Caco-2 (cell line): ENCODE data around the gene FUBP1. TPM values are rescaled to one million over a fixed set of nuclear protein-coding genes. Genes with fewer than 3 reads are reported as not detected.

Experiments used
- BruUV-seq: library from RNA; stranded (reverse); fragments of 400-500 nt; replicated peaks from 2 replicates; lab custom pipeline; 2021; lab: Mats Ljungman, UMichigan
- CTCF ChIA-PET: fragments of 300-600 bp; sonication (Branson Sonifier 250); formaldehyde crosslinking; loops from one replicate; lab custom pipeline; 2022; ENCODE audit warnings: antibody characterized with exemption; lab: Charles Lee
- POLR2A ChIA-PET: fragments of 300-600 bp; sonication (Branson Sonifier 250); formaldehyde crosslinking; loops from one replicate; lab custom pipeline; 2022; ENCODE audit warnings: antibody characterized with exemption; lab: Charles Lee
- DNase-seq, 2 experiments: peaks; one replicate each; pipeline versions ENCODE4 v3.0.0 to v3.0.0-alpha.2; 2020 to 2022
- H3K27me3 ChIP-seq: replicated peaks from 2 replicates; pipeline ENCODE4 v1.6.0; 2011; ENCODE audit warnings: low read length; ENCODE audit not compliant: control insufficient read depth, insufficient read depth
- H3K36me3 ChIP-seq: 2 replicates; pipeline ENCODE4 v1.5.1; 2011; ENCODE audit warnings: low read length; ENCODE audit not compliant: control insufficient read depth, insufficient read depth
- H3K4me1 ChIP-seq: fragments of 250-450 bp; sonication (Bioruptor Pico); 2 replicates; pipeline ENCODE4 v1.5.1; 2020; ENCODE audit warnings: mild to moderate bottlenecking
- H3K4me3 ChIP-seq: 2 replicates; pipeline ENCODE4 v1.5.1; 2011; ENCODE audit warnings: low read depth, mild to moderate bottlenecking, control low read depth, low read length
- H3K9me3 ChIP-seq: fragments of 250-450 bp; sonication (Bioruptor Pico); 2 replicates; pipeline ENCODE4 v1.5.1; 2020; ENCODE audit warnings: mild to moderate bottlenecking, moderate library complexity
- H3K27ac Mint-ChIP-seq: one replicate; pipeline ENCODE4 v1.8.0; 2022; ENCODE audit warnings: mixed read lengths; ENCODE audit not compliant: unreplicated experiment
- H3K27me3 Mint-ChIP-seq: one replicate; pipeline ENCODE4 v1.8.0; 2022; ENCODE audit warnings: mixed read lengths; ENCODE audit not compliant: insufficient read depth, unreplicated experiment
- H3K36me3 Mint-ChIP-seq: one replicate; pipeline ENCODE4 v1.8.0; 2022; ENCODE audit warnings: mild to moderate bottlenecking, mixed read lengths; ENCODE audit not compliant: insufficient read depth, unreplicated experiment
- H3K4me1 Mint-ChIP-seq: one replicate; pipeline ENCODE4 v1.8.0; 2022; ENCODE audit warnings: low read depth, mixed read lengths; ENCODE audit not compliant: unreplicated experiment
- H3K4me3 Mint-ChIP-seq: one replicate; pipeline ENCODE4 v1.8.0; 2022; ENCODE audit warnings: mild to moderate bottlenecking, moderate library complexity, mixed read lengths; ENCODE audit not compliant: unreplicated experiment
- H3K9me3 Mint-ChIP-seq: one replicate; pipeline ENCODE4 v1.8.0; 2022; ENCODE audit warnings: mixed read lengths; ENCODE audit not compliant: unreplicated experiment
- intact Hi-C: fragments of 100-400 bp; cut with micrococcal nuclease; formaldehyde crosslinking; loops from one replicate; pipeline ENCODE4 v1.10.0; 2022; ENCODE audit not compliant: unreplicated experiment
- total RNA-seq: library from RNA; stranded (reverse); gene quantifications from 2 replicates; pipeline ENCODE4 v1.2.3, GENCODE V29; 2022
- TF ChIP-seq, protein P1 (sequence below), 2 experiments: fragments of 200-600 bp in 1 of 2; IDR thresholded peaks; 1 replicate in 1 of 2; 2 replicates in 1 of 2; pipeline versions ENCODE4 v1.5.1 to v1.8.0; 2011 to 2022; ENCODE audit warnings: antibody characterized with exemption in 1 of 2, control low read depth in 1 of 2, inconsistent platforms in 1 of 2, low read depth in 1 of 2, low read length in 1 of 2, mild to moderate bottlenecking in 1 of 2, moderate library complexity in 1 of 2; ENCODE audit not compliant: insufficient read depth in 1 of 2, severe bottlenecking in 1 of 2, unreplicated experiment in 1 of 2

Gene FUBP1
- total RNA-seq, 1 experiment from 2014 or later, result 90.1 TPM

DNA sequence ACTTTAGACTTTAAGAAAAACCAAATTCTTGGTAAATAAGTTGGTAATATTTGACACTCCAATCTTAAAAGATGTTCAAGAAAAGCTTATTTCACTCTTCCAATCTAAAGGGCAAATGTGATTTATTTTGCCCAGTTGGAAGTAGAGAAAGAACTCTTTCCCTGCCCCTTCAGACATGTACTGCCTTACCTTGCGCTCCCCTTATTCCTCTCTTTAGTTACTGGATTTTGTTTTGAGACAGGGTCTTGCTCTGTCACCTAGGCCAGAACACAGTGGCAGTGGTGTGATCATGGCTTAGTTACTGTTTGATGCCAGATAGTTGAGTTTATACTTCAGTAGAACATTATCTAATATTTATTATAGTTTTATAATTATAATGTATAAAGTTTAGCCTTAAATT, 27.5 kb downstream of the FUBP1 start:
- Mint-ChIP-seq H3K9me3 (no peaks in the 10 kb centered on the region), H3K4me3 (no peak overlapping the region), H3K4me1 (no peaks in the 10 kb centered on the region), H3K27ac (no peak overlapping the region), H3K36me3 (peaks cover 51% of the 10 kb centered on the region), H3K27me3 (no peaks in the 10 kb centered on the region)
- intact Hi-C loops, result no loop called here
- CTCF ChIA-PET, result no interaction called here
- H3K4me1 ChIP-seq, result no peaks in the 10 kb centered on the region
- POLR2A ChIA-PET, result no interaction called here
- no peaks in the 10 kb centered on the region for H3K9me3 ChIP-seq
- H3K4me3 ChIP-seq, result no peak overlapping the region
- no peaks in the 10 kb centered on the region for H3K36me3 ChIP-seq
- no peak for DNase-seq
- TF ChIP-seq, protein P1, sequence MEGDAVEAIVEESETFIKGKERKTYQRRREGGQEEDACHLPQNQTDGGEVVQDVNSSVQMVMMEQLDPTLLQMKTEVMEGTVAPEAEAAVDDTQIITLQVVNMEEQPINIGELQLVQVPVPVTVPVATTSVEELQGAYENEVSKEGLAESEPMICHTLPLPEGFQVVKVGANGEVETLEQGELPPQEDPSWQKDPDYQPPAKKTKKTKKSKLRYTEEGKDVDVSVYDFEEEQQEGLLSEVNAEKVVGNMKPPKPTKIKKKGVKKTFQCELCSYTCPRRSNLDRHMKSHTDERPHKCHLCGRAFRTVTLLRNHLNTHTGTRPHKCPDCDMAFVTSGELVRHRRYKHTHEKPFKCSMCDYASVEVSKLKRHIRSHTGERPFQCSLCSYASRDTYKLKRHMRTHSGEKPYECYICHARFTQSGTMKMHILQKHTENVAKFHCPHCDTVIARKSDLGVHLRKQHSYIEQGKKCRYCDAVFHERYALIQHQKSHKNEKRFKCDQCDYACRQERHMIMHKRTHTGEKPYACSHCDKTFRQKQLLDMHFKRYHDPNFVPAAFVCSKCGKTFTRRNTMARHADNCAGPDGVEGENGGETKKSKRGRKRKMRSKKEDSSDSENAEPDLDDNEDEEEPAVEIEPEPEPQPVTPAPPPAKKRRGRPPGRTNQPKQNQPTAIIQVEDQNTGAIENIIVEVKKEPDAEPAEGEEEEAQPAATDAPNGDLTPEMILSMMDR (IDR thresholded peaks at IDR 0.05; ENCODE audit: insufficient read depth in 1 of 2, low read depth in 1 of 2, low read length in 1 of 2, severe bottlenecking in 1 of 2, unreplicated experiment in 1 of 2), result no peak
- no peaks in the 10 kb centered on the region for H3K27me3 ChIP-seq
- no TSS peak for BruUV-seq

DNA sequence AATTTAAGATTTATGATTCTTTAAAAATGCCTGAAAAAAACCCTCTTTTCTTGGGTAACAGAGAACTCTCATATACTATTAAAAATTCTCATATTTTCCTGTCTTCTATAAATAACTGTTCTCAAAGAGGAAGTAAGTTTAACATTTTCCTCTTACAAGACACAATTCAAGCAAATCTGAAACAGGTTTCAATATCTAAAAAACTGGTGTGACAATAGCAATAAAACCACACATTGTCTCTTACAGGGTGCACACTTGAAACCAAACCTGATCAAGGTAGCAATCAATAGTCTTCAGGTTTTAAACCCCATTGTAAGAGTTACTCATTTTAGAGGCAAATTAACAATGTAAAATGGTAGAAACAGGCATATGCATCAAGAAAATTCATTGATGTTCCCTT, 28.0 kb downstream of the FUBP1 start:
- TF ChIP-seq, protein P1 (IDR thresholded peaks at IDR 0.05; ENCODE audit: insufficient read depth in 1 of 2, low read depth in 1 of 2, low read length in 1 of 2, severe bottlenecking in 1 of 2, unreplicated experiment in 1 of 2), result no peak
- H3K4me3 ChIP-seq, result no peak overlapping the region
- BruUV-seq, result no TSS peak
- DNase-seq, result no peak
- H3K27me3 ChIP-seq, result no peaks in the 10 kb centered on the region
- H3K9me3 Mint-ChIP-seq, result no peaks in the 10 kb centered on the region
- H3K4me3 Mint-ChIP-seq, result no peak overlapping the region
- H3K4me1 ChIP-seq, result no peaks in the 10 kb centered on the region
- ChIA-PET CTCF (no interaction called here), POLR2A (interaction anchor here (0.6 kb wide), 1 partner anchor 28 kb away, joined by 5 read pairs; no protein-coding TSS in a partner anchor)
- no peak overlapping the region for H3K27ac Mint-ChIP-seq
- intact Hi-C loops, result no loop called here
- H3K27me3 Mint-ChIP-seq, result no peaks in the 10 kb centered on the region
- H3K9me3 ChIP-seq, result no peaks in the 10 kb centered on the region
- no peaks in the 10 kb centered on the region for H3K36me3 ChIP-seq
- H3K4me1 Mint-ChIP-seq, result no peaks in the 10 kb centered on the region
- H3K36me3 Mint-ChIP-seq, result peaks cover 50% of the 10 kb centered on the region

DNA sequence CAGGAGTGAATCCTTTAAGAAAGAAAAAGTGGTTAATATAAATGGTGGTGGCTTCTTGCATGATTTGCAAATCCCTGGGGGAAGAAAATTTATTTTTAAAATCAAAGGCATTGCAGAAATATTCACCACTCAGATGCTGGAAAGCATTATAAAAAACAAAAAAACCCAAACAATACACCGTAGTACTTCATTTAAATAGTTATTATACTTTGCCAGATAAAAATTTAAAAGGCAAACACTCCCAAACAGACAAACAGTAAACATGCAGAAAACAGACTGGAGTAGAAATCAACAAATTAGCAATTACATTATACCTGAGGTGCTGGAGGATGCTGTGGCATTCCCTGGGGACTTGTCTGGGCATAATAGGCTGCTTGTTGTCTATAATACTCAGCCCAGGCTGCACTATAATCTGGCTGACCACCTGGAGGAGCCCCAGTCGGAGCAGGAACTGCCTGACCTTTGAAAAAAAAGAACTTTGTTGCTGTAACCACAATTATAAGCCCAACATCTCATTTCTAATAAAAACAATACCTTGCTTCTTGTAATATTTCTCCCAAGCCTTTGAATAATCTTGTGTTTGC, 29.9 kb downstream of the FUBP1 start:
- no peaks in the 10 kb centered on the region for H3K4me1 Mint-ChIP-seq
- H3K9me3 ChIP-seq, result no peaks in the 10 kb centered on the region
- peak in 1 of 2 experiments; percentile 7 for DNase-seq
- H3K27ac Mint-ChIP-seq, result no peak overlapping the region
- H3K4me1 ChIP-seq, result no peaks in the 10 kb centered on the region
- H3K4me3 Mint-ChIP-seq, result no peak overlapping the region
- POLR2A ChIA-PET, result no interaction called here
- H3K27me3 ChIP-seq, result no peaks in the 10 kb centered on the region
- no peak overlapping the region for H3K4me3 ChIP-seq
- TF ChIP-seq, protein P1 (IDR thresholded peaks at IDR 0.05; ENCODE audit: insufficient read depth in 1 of 2, low read depth in 1 of 2, low read length in 1 of 2, severe bottlenecking in 1 of 2, unreplicated experiment in 1 of 2), result no peak
- CTCF ChIA-PET, result no interaction called here
- intact Hi-C loops, result loop anchor here (1.0 kb wide), 1 partner anchor 165 kb away; no protein-coding TSS in a partner anchor
- no TSS peak for BruUV-seq
- peaks cover 44% of the 10 kb centered on the region for H3K36me3 Mint-ChIP-seq
- H3K27me3 Mint-ChIP-seq, result no peaks in the 10 kb centered on the region
- H3K36me3 ChIP-seq, result no peaks in the 10 kb centered on the region
- no peaks in the 10 kb centered on the region for H3K9me3 Mint-ChIP-seq
